ENCODE data around the gene NLRP5. TPM values are rescaled to one million over a fixed set of nuclear protein-coding genes. Genes with fewer than 3 reads are reported as not detected.

The NLRP5 gene
- total RNA-seq, 1 experiment from 2014 or later: not detected

- Histone ChIP-seq H3K4me2 (no peak overlapping the region), H2AFZ (no peak overlapping the region), H3K79me2 (ENCODE audit: low read depth) (no peaks in the 10 kb centered on the region), H3K4me1 (replicated peaks; ENCODE audit: insufficient read depth) (no peaks in the 10 kb centered on the region), H3K27me3 (ENCODE audit: insufficient read depth, low read depth) (peaks cover 44% of the 10 kb centered on the region), H3K9me2 (ENCODE audit: insufficient read depth) (no peaks in the 10 kb centered on the region), H4K20me1 (ENCODE audit: insufficient read depth) (no peaks in the 10 kb centered on the region), H3F3A (ENCODE audit: insufficient read depth, low read depth) (no peaks in the 10 kb centered on the region), H3K27ac (no peak overlapping the region), H3K9me3 (ENCODE audit: insufficient read depth, low read depth) (no peaks in the 10 kb centered on the region), H3K4me3 (no peak overlapping the region), H3K36me3 (ENCODE audit: low read depth) (no peaks in the 10 kb centered on the region)
- ChIA-PET CTCF (no interaction called here), POLR2A (ENCODE audit: unreplicated experiment) (no interaction called here)
- TF ChIP-seq CTCF (conservative IDR thresholded peaks at IDR 0.05) (no peak), EZH2 (IDR thresholded peaks at IDR 0.05; ENCODE audit: low read depth) (no peak)
- DNase-seq: no peak
- no TSS peak for BruUV-seq (replicated peaks)
- intact Hi-C loops (cut with micrococcal nuclease; ENCODE audit: unreplicated experiment): no loop called here
These were observed 6.2 kb upstream of the NLRP5 start for GRCh38 chr19:55980415-55980814.

- H3K27ac ChIP-seq: no peak overlapping the region
- no peaks in the 10 kb centered on the region for H4K20me1 ChIP-seq (ENCODE audit: insufficient read depth)
- no peak overlapping the region for H3K4me3 ChIP-seq
- no peaks in the 10 kb centered on the region for H3K36me3 ChIP-seq (ENCODE audit: low read depth)
- H3K4me2 ChIP-seq: no peak overlapping the region
- TF ChIP-seq EZH2 (IDR thresholded peaks at IDR 0.05; ENCODE audit: low read depth) (no peak), CTCF (conservative IDR thresholded peaks at IDR 0.05) (no peak)
- no peaks in the 10 kb centered on the region for H3F3A ChIP-seq (ENCODE audit: insufficient read depth, low read depth)
- BruUV-seq (replicated peaks): no TSS peak
- no peaks in the 10 kb centered on the region for H3K79me2 ChIP-seq (ENCODE audit: low read depth)
- H3K27me3 ChIP-seq (ENCODE audit: insufficient read depth, low read depth): peaks cover 61% of the 10 kb centered on the region
- intact Hi-C loops (cut with micrococcal nuclease; ENCODE audit: unreplicated experiment): no loop called here
- H3K9me3 ChIP-seq (ENCODE audit: insufficient read depth, low read depth): no peaks in the 10 kb centered on the region
- H3K4me1 ChIP-seq (replicated peaks; ENCODE audit: insufficient read depth): no peaks in the 10 kb centered on the region
- ChIA-PET CTCF (no interaction called here), POLR2A (ENCODE audit: unreplicated experiment) (no interaction called here)
- H2AFZ ChIP-seq: no peak overlapping the region
- H3K9me2 ChIP-seq (ENCODE audit: insufficient read depth): no peaks in the 10 kb centered on the region
- no peak for DNase-seq
These were observed 1.3 kb upstream of the NLRP5 start for GRCh38 chr19:55985254-55985653.

- H3K36me3 ChIP-seq (ENCODE audit: low read depth): no peaks in the 10 kb centered on the region
- H3K79me2 ChIP-seq (ENCODE audit: low read depth): no peaks in the 10 kb centered on the region
- H3K9me2 ChIP-seq (ENCODE audit: insufficient read depth): no peaks in the 10 kb centered on the region
- no peak overlapping the region for H3K27ac ChIP-seq
- H3K27me3 ChIP-seq (ENCODE audit: insufficient read depth, low read depth): peaks cover 59% of the 10 kb centered on the region
- no peaks in the 10 kb centered on the region for H3F3A ChIP-seq (ENCODE audit: insufficient read depth, low read depth)
- BruUV-seq (replicated peaks): no TSS peak
- ChIA-PET CTCF (interaction anchor here (0.6 kb wide), 1 partner anchor 281 kb away, joined by 3 read pairs; no protein-coding TSS in a partner anchor), POLR2A (ENCODE audit: unreplicated experiment) (interaction anchor here (0.7 kb wide), 1 partner anchor 675 kb away, joined by 3 read pairs; no protein-coding TSS in a partner anchor)
- no peak overlapping the region for H3K4me2 ChIP-seq
- no peaks in the 10 kb centered on the region for H4K20me1 ChIP-seq (ENCODE audit: insufficient read depth)
- H3K9me3 ChIP-seq (ENCODE audit: insufficient read depth, low read depth): no peaks in the 10 kb centered on the region
- intact Hi-C loops (cut with micrococcal nuclease; ENCODE audit: unreplicated experiment): no loop called here
- no peak overlapping the region for H2AFZ ChIP-seq
- no peaks in the 10 kb centered on the region for H3K4me1 ChIP-seq (replicated peaks; ENCODE audit: insufficient read depth)
- TF ChIP-seq CTCF (conservative IDR thresholded peaks at IDR 0.05) (no peak), EZH2 (IDR thresholded peaks at IDR 0.05; ENCODE audit: low read depth) (no peak)
- H3K4me3 ChIP-seq: no peak overlapping the region
- DNase-seq: no peak
These were observed 4.3 kb downstream of the NLRP5 start for GRCh38 chr19:55990831-55991230.
